HEK293T (cell line): ENCODE results near the gene TFDP3.

Experiments used
- CTCF ChIA-PET: fragments of 350-600 bp; formaldehyde crosslinking; extraction: SDS; loops from one replicate; lab custom pipeline; 2021; ENCODE audit warnings: antibody characterized with exemption, inconsistent platforms; lab: Yijun Ruan, JAX
- POLR2A ChIA-PET: fragments of 350-600 bp; formaldehyde crosslinking; extraction: SDS; loops from one replicate; lab custom pipeline; 2020; ENCODE audit warnings: antibody characterized with exemption, inconsistent platforms; lab: Yijun Ruan, JAX
- DNase-seq: peaks from one replicate; pipeline ENCODE4 v3.0.0; 2012; ENCODE audit warnings: mixed read lengths; ENCODE audit errors: extremely low spot score
- ARNT ChIP-seq: fragments of 450-650 bp; IDR thresholded peaks from 2 replicates; pipeline ENCODE4 v1.6.1; 2017; ENCODE audit warnings: mild to moderate bottlenecking
- BHLHE40 ChIP-seq: fragments of 450-650 bp; IDR thresholded peaks from 2 replicates; pipeline ENCODE4 v1.6.1; 2016; ENCODE audit warnings: mild to moderate bottlenecking, moderate library complexity, borderline replicate concordance
- CTBP1 ChIP-seq: fragments of 450-650 bp; IDR thresholded peaks from 2 replicates; pipeline ENCODE4 v1.6.1; 2016; ENCODE audit warnings: borderline replicate concordance
- ELF4 ChIP-seq: fragments of 450-650 bp; IDR thresholded peaks from 2 replicates; pipeline ENCODE4 v1.6.1; 2017; ENCODE audit warnings: antibody characterized with exemption
- FOXA1 ChIP-seq: fragments of 450-650 bp; IDR thresholded peaks from 2 replicates; pipeline ENCODE4 v1.6.1; 2016; ENCODE audit warnings: mild to moderate bottlenecking
- FOXK2 ChIP-seq: fragments of 450-650 bp; IDR thresholded peaks from 2 replicates; pipeline ENCODE4 v1.6.1; 2016; ENCODE audit warnings: mild to moderate bottlenecking
- FOXM1 ChIP-seq: fragments of 450-650 bp; IDR thresholded peaks from 2 replicates; pipeline ENCODE4 v1.6.1; 2017; ENCODE audit warnings: mild to moderate bottlenecking, borderline replicate concordance
- HDGF ChIP-seq: fragments of 450-650 bp; IDR thresholded peaks from 2 replicates; pipeline ENCODE4 v1.6.1; 2017; ENCODE audit warnings: antibody characterized with exemption, borderline replicate concordance
- L3MBTL2 ChIP-seq: fragments of 450-650 bp; conservative IDR thresholded peaks from 2 replicates; pipeline ENCODE4 v1.6.1; 2016; ENCODE audit warnings: mild to moderate bottlenecking
- LEF1 ChIP-seq: fragments of 450-650 bp; IDR thresholded peaks from 2 replicates; pipeline ENCODE4 v1.6.1; 2017; ENCODE audit warnings: mild to moderate bottlenecking, borderline replicate concordance
- NFRKB ChIP-seq: fragments of 450-650 bp; IDR thresholded peaks from 2 replicates; pipeline ENCODE4 v1.6.1; 2016; ENCODE audit warnings: mild to moderate bottlenecking, moderate library complexity
- SP1 ChIP-seq: fragments of 450-650 bp; IDR thresholded peaks from 2 replicates; pipeline ENCODE4 v1.6.1; 2017
- SUZ12 ChIP-seq: fragments of 450-650 bp; IDR thresholded peaks from 2 replicates; pipeline ENCODE4 v1.6.1; 2016; ENCODE audit warnings: mild to moderate bottlenecking
- TARDBP ChIP-seq: fragments of 450-650 bp; IDR thresholded peaks from 2 replicates; pipeline ENCODE4 v1.6.1; 2016
- ZNF384 ChIP-seq: fragments of 450-650 bp; IDR thresholded peaks from 2 replicates; pipeline ENCODE4 v1.6.1; 2016
- TF ChIP-seq, protein P1 (sequence below): fragments of 450-650 bp; IDR thresholded peaks from 2 replicates; pipeline ENCODE4 v1.6.1; 2016

TFDP3 gene, protein sequence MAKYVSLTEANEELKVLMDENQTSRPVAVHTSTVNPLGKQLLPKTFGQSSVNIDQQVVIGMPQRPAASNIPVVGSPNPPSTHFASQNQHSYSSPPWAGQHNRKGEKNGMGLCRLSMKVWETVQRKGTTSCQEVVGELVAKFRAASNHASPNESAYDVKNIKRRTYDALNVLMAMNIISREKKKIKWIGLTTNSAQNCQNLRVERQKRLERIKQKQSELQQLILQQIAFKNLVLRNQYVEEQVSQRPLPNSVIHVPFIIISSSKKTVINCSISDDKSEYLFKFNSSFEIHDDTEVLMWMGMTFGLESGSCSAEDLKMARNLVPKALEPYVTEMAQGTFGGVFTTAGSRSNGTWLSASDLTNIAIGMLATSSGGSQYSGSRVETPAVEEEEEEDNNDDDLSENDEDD

GRCh38 chrX:133218329-133218728 lies at the start of gene TFDP3:
Gene TFDP3, minus strand, starts transcription at chrX:133218354. Its CDS starts 95 bp downstream, at chrX:133218259.
- ChIA-PET POLR2A (no interaction called here), CTCF (no interaction called here)
- TF ChIP-seq ZNF384, result no peak
- no peak for TF ChIP-seq ELF4
- TF ChIP-seq L3MBTL2, result no peak
- no peak for TF ChIP-seq FOXK2
- DNase-seq, result no peak

DNA sequence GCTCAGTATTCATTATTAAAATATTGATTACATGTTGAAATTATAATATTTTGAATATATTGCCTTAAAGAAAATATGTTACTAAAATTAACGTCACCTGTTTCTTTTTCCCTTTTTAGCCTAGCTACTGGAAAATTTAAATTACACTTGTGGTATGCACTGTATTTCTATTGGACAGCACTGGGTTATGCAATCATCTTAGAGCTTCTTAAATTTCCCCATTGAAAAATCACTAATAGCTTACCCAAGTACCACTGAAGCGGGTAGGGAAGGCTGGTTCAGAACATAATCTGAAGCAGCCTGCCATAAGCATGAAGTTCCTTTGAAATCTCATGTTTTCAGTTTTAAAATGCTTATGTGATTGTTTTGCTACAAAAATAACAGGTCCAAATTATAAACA lies 49.5 kb upstream of the TFDP3 start:
- ChIA-PET POLR2A (no interaction called here), CTCF (no interaction called here)
- DNase-seq, result no peak
- TF ChIP-seq SUZ12 (no peak), SP1 (no peak), ELF4 (no peak), FOXM1 (no peak), L3MBTL2 (no peak), FOXA1 (no peak), HDGF (no peak), TARDBP (no peak), LEF1 (no peak), ARNT (no peak), ZNF384 (no peak), FOXK2 (no peak), NFRKB (no peak), BHLHE40 (no peak), CTBP1 (no peak)
- TF ChIP-seq, protein P1, sequence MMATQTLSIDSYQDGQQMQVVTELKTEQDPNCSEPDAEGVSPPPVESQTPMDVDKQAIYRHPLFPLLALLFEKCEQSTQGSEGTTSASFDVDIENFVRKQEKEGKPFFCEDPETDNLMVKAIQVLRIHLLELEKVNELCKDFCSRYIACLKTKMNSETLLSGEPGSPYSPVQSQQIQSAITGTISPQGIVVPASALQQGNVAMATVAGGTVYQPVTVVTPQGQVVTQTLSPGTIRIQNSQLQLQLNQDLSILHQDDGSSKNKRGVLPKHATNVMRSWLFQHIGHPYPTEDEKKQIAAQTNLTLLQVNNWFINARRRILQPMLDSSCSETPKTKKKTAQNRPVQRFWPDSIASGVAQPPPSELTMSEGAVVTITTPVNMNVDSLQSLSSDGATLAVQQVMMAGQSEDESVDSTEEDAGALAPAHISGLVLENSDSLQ, result no peak

DNA sequence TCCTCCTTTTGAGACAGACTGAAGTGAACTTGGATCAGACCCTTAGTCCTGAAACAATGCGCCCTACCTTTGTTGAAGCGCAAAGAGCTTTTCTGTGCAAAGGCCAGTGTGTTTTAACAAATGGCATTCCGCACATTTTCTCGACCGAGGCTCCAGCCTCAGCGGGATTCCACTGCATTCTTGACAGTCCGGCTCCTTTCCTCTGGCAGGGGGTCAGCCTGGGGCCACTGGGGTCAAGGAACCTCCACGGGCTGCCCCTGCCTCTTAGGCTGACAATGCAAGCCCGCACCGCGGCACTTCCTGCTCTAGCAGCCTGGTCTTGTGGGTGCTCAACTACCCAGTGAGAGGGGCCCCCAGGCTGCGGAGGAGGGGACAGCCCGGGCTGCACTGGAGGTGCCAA lies 47.2 kb upstream of the TFDP3 start:
- ChIA-PET CTCF (no interaction called here), POLR2A (no interaction called here)
- no peak for DNase-seq
- TF ChIP-seq SUZ12 (no peak), HDGF (no peak), LEF1 (no peak), FOXK2 (no peak), ZNF384 (no peak), TARDBP (no peak), ELF4 (no peak)

- DNase-seq, result no peak
- TF ChIP-seq BHLHE40, result no peak
- TF ChIP-seq, protein P1, result no peak
- TF ChIP-seq FOXM1, result no peak
- no peak for TF ChIP-seq TARDBP
- no peak for TF ChIP-seq SP1
- TF ChIP-seq SUZ12, result no peak
- TF ChIP-seq CTBP1, result no peak
- TF ChIP-seq ZNF384, result no peak
- no peak for TF ChIP-seq NFRKB
- no peak for TF ChIP-seq FOXA1
- no peak for TF ChIP-seq FOXK2
- no peak for TF ChIP-seq HDGF
- no peak for TF ChIP-seq L3MBTL2
- no peak for TF ChIP-seq LEF1
- no peak for TF ChIP-seq ELF4
- TF ChIP-seq ARNT, result no peak
- CTCF ChIA-PET, result no interaction called here
- POLR2A ChIA-PET, result no interaction called here
Observed at GRCh38 chrX:133258481-133258880, 40.3 kb upstream of the TFDP3 start.

- ChIA-PET CTCF (no interaction called here), POLR2A (no interaction called here)
- TF ChIP-seq ARNT (no peak), NFRKB (no peak), ZNF384 (no peak), SUZ12 (no peak), FOXA1 (no peak), BHLHE40 (no peak), FOXK2 (no peak), ELF4 (no peak)
- TF ChIP-seq, protein P1, result no peak
- no peak for DNase-seq
Observed at GRCh38 chrX:133254666-133255065, 36.5 kb upstream of the TFDP3 start.

DNA sequence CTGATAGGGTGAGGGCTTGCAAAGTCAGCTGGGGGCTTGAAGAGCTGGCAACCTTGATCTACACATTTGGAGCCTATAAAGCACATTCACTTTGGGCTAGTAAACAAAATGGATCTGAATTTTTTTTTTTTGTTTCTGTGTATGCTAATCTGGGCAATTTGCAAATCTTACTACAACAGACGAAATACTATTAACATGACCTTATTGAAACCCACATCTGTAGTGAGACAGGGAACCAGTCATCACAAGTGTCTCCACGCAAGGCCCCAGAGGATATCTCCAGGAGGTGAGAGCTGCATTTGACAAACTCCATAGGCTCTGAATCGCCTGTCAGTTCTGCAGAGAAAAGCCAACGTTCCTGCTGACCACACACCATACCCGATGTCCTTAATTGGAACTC lies 33.0 kb upstream of the TFDP3 start:
- POLR2A ChIA-PET, result no interaction called here
- DNase-seq, result no peak
- CTCF ChIA-PET, result no interaction called here

More for the DNA sequence above, 33.0 kb upstream of the TFDP3 start:
- no peak for TF ChIP-seq LEF1
- no peak for TF ChIP-seq BHLHE40
- no peak for TF ChIP-seq ELF4
- no peak for TF ChIP-seq L3MBTL2
- TF ChIP-seq FOXK2, result no peak
- TF ChIP-seq, protein P1, result no peak
- TF ChIP-seq ZNF384, result no peak
- no peak for TF ChIP-seq NFRKB
- TF ChIP-seq HDGF, result no peak
- TF ChIP-seq ARNT, result no peak
- no peak for TF ChIP-seq FOXA1
- TF ChIP-seq FOXM1, result no peak
- no peak for TF ChIP-seq TARDBP
- TF ChIP-seq SP1, result no peak
- TF ChIP-seq SUZ12, result no peak
- TF ChIP-seq CTBP1, result no peak
